ENCODE measurements around the gene CXXC1. TPM values are rescaled to one million over a fixed set of nuclear protein-coding genes. Genes with fewer than 3 reads are reported as not detected.
"Not testable (repeated sequence)": the region's sequence is repeated elsewhere in the genome, so short reads cannot be mapped to it uniquely, and the experiment has no call there.

The CXXC1 gene
- total and polyA plus RNA-seq, 2 donors (not counting 3 experiments of a cell fraction or from before 2014, with no cell fraction given): 64.4 to 128 TPM

DNA sequence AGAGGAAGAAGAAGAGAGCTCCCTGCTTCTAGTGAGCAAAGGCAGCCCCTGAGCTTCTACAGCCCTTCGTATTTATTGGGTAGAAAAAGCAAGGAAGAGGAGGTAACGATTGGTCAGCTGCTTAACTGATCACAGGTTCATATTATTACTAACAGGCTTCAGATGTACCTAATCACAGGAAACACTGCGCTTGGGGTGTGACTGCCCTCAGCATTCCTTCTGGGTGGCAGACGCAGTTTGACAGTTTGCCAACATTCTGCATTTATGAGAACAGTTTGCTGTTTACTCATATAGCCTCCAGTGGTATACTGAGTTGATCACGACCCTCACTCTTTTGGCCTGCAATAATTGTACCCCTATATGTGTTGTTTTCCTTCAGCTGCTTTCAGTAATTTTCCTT, 21.4 kb upstream of the CXXC1 start:
- CTCF ChIA-PET: interaction anchor here (1.1 kb wide), 1 partner anchor 48 kb away, joined by 4 read pairs; no protein-coding TSS in a partner anchor
- H3K27ac ChIP-seq (ENCODE audit: insufficient read depth, low read depth, low read length); intact Hi-C loops (cut with micrococcal nuclease): not testable (repeated sequence)

DNA sequence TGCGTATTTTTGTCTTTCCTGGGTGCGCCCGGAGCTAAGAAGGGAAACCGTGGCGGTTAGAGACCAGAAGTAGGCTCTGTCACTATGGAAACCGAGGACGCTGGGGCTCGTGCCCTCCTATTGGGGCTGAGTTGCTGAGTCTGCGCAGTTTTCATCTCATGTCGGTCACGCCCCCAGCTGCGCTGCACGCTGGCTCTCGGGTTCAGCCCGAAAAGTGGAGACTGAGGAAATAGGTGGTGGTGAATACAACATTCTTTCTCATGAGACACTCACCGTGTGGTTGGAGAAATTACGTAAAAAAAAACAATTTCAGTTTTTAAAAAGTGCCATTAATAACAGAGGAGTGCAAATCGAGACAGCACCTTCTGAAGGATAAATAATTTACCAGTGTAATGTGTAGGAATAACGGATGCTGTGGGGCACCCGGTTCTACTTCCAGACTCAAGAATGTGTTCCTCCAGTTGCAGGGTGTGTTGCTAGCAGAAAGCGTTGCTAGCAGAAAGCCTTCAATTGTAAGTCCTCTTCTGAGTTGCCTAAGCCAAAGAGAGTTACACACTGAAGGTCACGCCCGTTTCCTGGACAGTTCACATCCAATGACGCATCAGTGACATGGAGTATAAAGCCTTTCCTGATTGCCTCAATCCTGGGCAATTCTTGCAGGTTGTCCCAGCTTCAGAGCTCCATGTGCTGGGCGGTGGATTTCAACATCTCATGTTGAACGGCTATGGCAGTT, 20.4 kb upstream of the CXXC1 start:
- FAIRE-seq (peak; percentile 65), DNase-seq (ENCODE audit: low read depth, low spot score) (peak; percentile 82)
- H3K79me2 ChIP-seq (ENCODE audit: control insufficient read depth, insufficient read depth, low read length): no peaks in the 10 kb centered on the region
- no peak overlapping the region for H3K27ac ChIP-seq (ENCODE audit: insufficient read depth, low read depth, low read length)
- H4K20me1 ChIP-seq (replicated peaks; ENCODE audit: control insufficient read depth, extremely low read depth, insufficient read depth, low read length): no peaks in the 10 kb centered on the region
- no peaks in the 10 kb centered on the region for H3K9me3 ChIP-seq (replicated peaks; ENCODE audit: control insufficient read depth, insufficient read depth, low read length)
- TF ChIP-seq JUN (IDR thresholded peaks at IDR 0.05; ENCODE audit: borderline replicate concordance, insufficient read depth, insufficient read length, low read depth) (peak; percentile 4), MAX (IDR thresholded peaks at IDR 0.05; ENCODE audit: insufficient read depth, insufficient read length) (no peak)
- H3K4me2 ChIP-seq (ENCODE audit: insufficient read depth, low read length): peak overlapping the region; percentile 62
- H3K36me3 ChIP-seq (ENCODE audit: control insufficient read depth in 2 of 2, extremely low read depth in 1 of 2, insufficient read depth in 2 of 2, low read length in 2 of 2): no peaks in the 10 kb centered on the region
- H3K9ac ChIP-seq (replicated peaks; ENCODE audit: extremely low read depth, insufficient read depth, low read length): no peak overlapping the region
- dilution Hi-C loops (cut with MboI; ENCODE audit: extremely low pct_ligation_motif_present, low sequenced_read_pairs) (no loop called here), intact Hi-C loops (cut with micrococcal nuclease) (no loop called here)
- H3K27me3 ChIP-seq (ENCODE audit: control insufficient read depth in 2 of 2, insufficient read depth in 2 of 2, low read length in 2 of 2): peaks cover 6 to 17% of the 10 kb centered on the region in 2 experiments
- H3K4me3 ChIP-seq (replicated peaks in 1 of 3; ENCODE audit: insufficient read depth in 1 of 3, low read depth in 1 of 3, low read length in 3 of 3): peak overlapping the region in 2 of 3 experiments; percentile 36 to 52
- peak overlapping the region; percentile 77 for H2AFZ ChIP-seq (ENCODE audit: low read depth, low read length)
- ChIA-PET POLR2A (no interaction called here), CTCF (interaction anchor here (1.0 to 1.3 kb wide), 4 partner anchors 10 to 121 kb away, joined by 3 to 4 read pairs (median 4); partner anchors contain the start of gene CFAP53)
- no TSS peak for BruUV-seq (replicated peaks)
- H3K4me1 ChIP-seq (ENCODE audit: control insufficient read depth, extremely low read depth, insufficient read depth, low read length): peaks cover 8% of the 10 kb centered on the region
- H3K9me1 ChIP-seq (replicated peaks; ENCODE audit: control insufficient read depth, extremely low read depth, insufficient read depth, low read length): no peaks in the 10 kb centered on the region

More for the DNA sequence above, 21.4 kb upstream of the CXXC1 start:
- H3K4me3 ChIP-seq (replicated peaks in 1 of 3; ENCODE audit: insufficient read depth in 1 of 3, low read depth in 1 of 3, low read length in 3 of 3); H2AFZ ChIP-seq (ENCODE audit: low read depth, low read length); H3K9me3 ChIP-seq (replicated peaks; ENCODE audit: control insufficient read depth, insufficient read depth, low read length); dilution Hi-C loops (cut with MboI; ENCODE audit: extremely low pct_ligation_motif_present, low sequenced_read_pairs); FAIRE-seq; DNase-seq (ENCODE audit: low read depth, low spot score); H3K4me1 ChIP-seq (ENCODE audit: control insufficient read depth, extremely low read depth, insufficient read depth, low read length); H3K9ac ChIP-seq (replicated peaks; ENCODE audit: extremely low read depth, insufficient read depth, low read length); POLR2A ChIA-PET; H4K20me1 ChIP-seq (replicated peaks; ENCODE audit: control insufficient read depth, extremely low read depth, insufficient read depth, low read length); H3K36me3 ChIP-seq (ENCODE audit: control insufficient read depth in 2 of 2, extremely low read depth in 1 of 2, insufficient read depth in 2 of 2, low read length in 2 of 2); H3K4me2 ChIP-seq (ENCODE audit: insufficient read depth, low read length); BruUV-seq (replicated peaks); H3K79me2 ChIP-seq (ENCODE audit: control insufficient read depth, insufficient read depth, low read length); H3K9me1 ChIP-seq (replicated peaks; ENCODE audit: control insufficient read depth, extremely low read depth, insufficient read depth, low read length): not testable (repeated sequence)
- H3K27me3 ChIP-seq (ENCODE audit: control insufficient read depth in 2 of 2, insufficient read depth in 2 of 2, low read length in 2 of 2): peaks cover 6 to 17% of the 10 kb centered on the region in 2 experiments

Measured in endothelial cell of umbilical vein (primary cell).